ENCODE results near the gene PKDREJ.

The PKDREJ gene

GRCh38 chr22:46288846-46289243, 25.7 kb upstream of the PKDREJ start:
- no peak for DNase-seq (ENCODE audit: low read depth)
- no peak overlapping the region for H3K4me3 ChIP-seq (ENCODE audit: low read length)
- TF ChIP-seq CTCF (conservative IDR thresholded peaks at IDR 0.05; ENCODE audit: low read length) = no peak

DNA sequence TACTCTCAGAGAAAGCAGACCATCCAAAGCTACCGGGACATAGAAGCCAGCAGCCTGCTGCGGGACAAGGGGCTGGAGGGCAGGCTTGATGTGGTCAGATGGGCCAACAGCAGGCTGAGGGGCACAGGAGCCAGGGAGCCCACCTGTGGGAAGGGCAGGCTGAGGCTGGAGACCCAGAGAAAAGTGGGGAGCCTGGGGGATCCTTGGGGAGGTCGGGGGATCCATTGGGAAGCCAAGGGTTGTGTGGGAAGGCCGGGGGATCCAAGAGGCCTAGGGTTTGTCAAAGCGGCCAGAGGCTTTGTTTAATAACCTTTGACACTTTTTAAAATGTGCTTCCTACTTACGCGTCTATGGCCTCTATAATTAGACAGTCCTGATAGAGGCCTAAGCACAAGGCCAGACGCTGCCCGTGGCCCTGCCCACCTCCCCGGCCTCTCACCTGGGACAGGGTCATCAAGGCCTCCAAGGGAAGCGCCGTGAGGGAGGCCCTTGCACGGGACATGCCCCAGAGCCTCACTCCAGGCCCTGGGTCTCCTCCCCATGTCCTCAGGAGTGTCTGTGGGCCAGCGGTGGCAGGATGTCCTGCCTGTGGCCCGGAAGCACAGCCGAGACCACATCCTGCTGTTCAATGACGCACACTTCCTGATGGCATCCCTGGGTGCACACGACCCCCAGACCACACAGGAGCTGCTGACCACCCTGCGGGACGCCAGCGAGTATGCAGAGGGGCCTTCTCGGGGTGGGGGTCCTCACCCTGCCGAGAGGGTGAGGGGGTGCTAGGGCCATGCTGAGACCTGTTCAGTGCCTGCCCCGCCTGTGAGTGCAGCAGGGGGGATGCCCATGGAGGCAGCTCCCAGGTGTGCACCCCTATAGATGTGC, 25.0 kb upstream of the PKDREJ start:
- DNase-seq (ENCODE audit: low read depth) = no peak
- no peak overlapping the region for H3K4me3 ChIP-seq (ENCODE audit: low read length)
- no peak for TF ChIP-seq CTCF (conservative IDR thresholded peaks at IDR 0.05; ENCODE audit: low read length)

GRCh38 chr22:46286941-46287872, 24.1 kb upstream of the PKDREJ start:
- no peak overlapping the region for H3K4me3 ChIP-seq (ENCODE audit: low read length)
- no peak for DNase-seq (ENCODE audit: low read depth)
- TF ChIP-seq CTCF (conservative IDR thresholded peaks at IDR 0.05; ENCODE audit: low read length) = no peak

DNA sequence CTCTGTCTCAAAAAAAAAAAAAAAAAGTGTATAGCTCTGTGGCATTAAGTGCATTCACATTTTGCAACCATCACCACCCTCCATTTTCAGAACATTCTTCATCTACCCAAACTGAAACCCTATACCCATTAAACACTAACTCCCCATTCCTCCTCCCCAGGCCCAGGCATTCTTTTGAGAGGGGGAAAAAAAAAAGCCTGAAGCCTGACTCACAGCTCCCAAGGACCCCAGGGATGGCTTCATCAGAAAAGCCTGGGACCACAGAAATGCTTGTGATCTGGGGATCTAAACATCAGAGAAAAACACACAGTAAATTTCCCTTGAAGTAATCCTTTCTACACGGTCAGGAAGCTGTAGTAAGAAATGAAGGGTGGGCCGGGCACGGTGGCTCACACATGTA, 22.9 kb upstream of the PKDREJ start:
- no peak overlapping the region for H3K4me3 ChIP-seq (ENCODE audit: low read length)
- no peak for TF ChIP-seq CTCF (conservative IDR thresholded peaks at IDR 0.05; ENCODE audit: low read length)
- no peak for DNase-seq (ENCODE audit: low read depth)

- no peak overlapping the region for H3K4me3 ChIP-seq (ENCODE audit: low read length)
- DNase-seq (ENCODE audit: low read depth) = no peak
- no peak for TF ChIP-seq CTCF (conservative IDR thresholded peaks at IDR 0.05; ENCODE audit: low read length)
Measured at GRCh38 chr22:46281866-46282678, 18.9 kb upstream of the PKDREJ start.

DNA sequence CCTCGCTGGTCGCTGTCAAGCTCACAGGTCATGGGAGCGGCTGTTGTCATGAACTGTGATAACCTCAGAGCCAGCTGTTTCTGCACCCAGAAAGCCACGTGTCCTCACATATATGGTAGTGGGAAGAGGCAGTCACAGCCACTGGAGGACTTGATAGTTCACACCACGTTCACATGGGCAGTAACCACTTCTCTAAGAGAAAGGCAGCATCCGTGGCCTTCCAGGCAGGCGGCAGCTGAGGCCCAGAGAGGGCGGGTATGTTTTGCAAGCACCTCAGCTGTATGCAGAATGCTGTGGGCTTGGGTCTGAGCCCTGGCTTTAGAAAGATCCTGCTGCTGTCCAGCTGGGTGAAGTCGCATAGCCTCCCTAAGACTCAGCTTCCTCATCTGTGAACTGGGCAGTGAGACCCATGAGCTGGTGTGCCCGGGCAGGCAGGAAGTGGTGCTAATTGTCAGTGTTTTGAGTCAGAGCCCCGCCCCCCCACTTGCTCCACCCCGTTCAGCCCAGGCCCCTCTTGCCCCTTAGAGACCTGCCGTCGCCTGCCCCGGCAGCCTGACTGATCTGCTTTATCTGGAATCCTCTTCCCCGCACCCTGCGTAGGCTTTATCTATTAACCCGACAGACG, 18.0 kb upstream of the PKDREJ start:
- no peak for DNase-seq (ENCODE audit: low read depth)
- no peak overlapping the region for H3K4me3 ChIP-seq (ENCODE audit: low read length)
- no peak for TF ChIP-seq CTCF (conservative IDR thresholded peaks at IDR 0.05; ENCODE audit: low read length)
